HG03196 (cell line): ENCODE data around the gene SCTR.

Source experiments
- ATAC-seq: cut with Tn5 transposase; IDR thresholded peaks from one replicate; pipeline ENCODE4 v1.9.1; 2021; ENCODE audit not compliant: unreplicated experiment

The SCTR gene

GRCh38 chr2:119475857-119476244 is 48.4 kb downstream of the SCTR start:
- ATAC-seq, result no peak

DNA sequence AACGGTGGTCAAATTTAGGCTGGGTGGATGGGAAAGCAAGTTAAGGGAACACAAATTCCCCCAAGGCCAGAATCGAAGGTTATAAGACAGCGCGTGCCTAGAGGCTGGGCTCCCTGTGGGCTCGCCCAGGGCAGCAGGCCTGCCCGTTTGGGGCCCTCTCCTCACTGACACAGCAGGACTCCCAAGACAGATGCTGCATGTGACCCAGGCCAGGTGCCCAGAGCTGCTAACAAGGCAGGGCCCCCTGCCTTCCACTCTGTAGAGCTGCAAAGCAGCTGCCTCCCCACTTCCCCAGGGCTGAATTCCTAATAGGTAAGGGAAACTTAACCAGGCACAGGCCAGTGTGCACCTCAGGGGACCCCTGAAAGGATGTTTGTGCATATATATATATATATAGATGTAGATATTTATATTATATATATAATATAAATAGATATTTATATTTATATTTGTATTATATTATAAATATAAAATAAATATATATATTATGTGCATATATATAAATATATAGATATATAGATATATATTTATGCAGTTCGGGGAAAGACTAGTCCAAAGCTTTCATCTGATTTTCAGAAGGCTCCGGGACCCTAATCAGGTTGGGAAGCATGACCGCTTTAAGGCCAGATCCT is 48.9 kb downstream of the SCTR start:
- no peak for ATAC-seq

GRCh38 chr2:119474371-119475224 is 49.7 kb downstream of the SCTR start:
- ATAC-seq, result no peak

DNA sequence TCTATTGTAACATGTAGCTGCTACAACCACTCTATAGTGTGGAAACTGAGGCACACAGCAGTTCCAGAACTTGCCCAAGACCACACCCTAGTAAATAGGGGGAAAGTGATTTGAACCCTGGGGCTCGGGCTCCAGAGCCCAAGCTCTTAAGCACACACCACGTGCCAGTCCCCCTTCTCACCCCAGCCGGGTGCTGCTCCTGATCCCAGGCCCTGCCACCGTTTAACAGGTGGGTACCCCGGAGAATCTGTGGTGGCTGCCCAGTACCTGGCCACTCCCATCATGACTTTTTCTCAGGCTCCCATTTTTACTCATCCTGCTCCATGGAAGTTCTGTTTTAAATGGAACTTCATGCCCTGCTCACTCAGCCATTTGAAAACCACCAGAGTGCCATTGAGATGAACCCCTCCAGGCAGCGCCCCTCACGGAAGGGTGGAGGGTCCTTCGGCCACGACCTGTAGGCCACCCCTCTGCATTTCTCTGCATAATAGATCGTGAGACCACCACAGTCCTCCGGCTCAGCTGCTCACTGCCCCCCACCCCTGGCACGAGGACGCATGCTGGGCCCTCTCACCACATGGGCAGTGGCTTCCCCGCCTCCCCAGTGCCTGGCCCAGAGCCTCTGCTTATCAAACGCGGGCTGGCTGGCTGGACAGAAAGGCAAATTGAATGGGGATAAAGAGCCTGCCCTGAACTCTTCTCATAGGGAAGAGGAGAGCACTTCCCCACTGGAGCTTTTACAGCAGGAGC is 50.5 kb downstream of the SCTR start:
- ATAC-seq, result no peak

- no peak for ATAC-seq
These were observed 51.5 kb downstream of the SCTR start for GRCh38 chr2:119472749-119473148.

GRCh38 chr2:119469661-119470297 is 54.5 kb downstream of the SCTR start:
- no peak for ATAC-seq

- ATAC-seq, result no peak
These were observed 55.2 kb downstream of the SCTR start for GRCh38 chr2:119469131-119469530.

- ATAC-seq, result no peak
These were observed 55.9 kb downstream of the SCTR start for GRCh38 chr2:119468154-119468955.

DNA sequence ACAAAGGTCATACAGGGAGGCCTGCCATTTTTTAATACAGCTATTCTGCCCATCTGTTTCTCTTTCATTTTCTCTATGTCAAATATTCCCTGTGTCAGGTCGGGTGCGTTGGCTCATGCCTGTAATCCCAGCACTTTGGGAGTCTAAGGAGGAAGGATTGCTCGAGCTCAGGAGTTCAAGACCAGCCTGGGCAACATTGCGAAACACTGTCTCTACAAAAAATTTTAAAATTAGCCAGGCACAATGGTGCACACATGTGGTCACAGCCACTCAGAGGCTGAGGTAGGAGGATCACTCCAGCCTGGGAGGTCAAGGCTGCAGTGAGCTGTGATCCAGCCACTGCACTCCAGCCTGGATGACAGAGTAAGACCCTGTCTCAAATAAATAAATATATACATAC is 57.9 kb downstream of the SCTR start:
- ATAC-seq, result no peak

DNA sequence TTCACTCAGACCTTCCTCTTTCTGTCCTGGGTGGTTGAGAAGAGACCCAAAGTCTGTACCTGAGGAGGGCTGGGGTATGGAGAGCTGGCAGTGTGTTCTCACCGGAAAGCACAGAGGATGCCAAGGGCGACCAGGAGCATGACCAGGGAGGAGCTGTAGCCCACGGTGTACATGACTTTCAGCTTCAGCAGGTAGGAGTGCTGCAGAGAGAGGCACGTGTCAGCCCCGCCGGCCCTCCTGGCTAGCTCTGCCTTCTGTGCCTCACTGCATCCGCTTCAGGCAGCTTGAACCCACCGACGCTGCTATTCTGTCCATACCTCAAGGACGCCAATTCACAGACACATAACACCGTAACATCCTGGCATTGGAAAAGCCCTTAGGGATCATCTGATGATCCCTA is 58.6 kb downstream of the SCTR start:
- no peak for ATAC-seq

GRCh38 chr2:119464981-119465380 is 59.3 kb downstream of the SCTR start:
- no peak for ATAC-seq

- no peak for ATAC-seq
These were observed 60.3 kb downstream of the SCTR start for GRCh38 chr2:119463990-119464389.

GRCh38 chr2:119463136-119463535 is 61.1 kb downstream of the SCTR start:
- ATAC-seq, result no peak

GRCh38 chr2:119462574-119462973 is 61.7 kb downstream of the SCTR start:
- no peak for ATAC-seq

GRCh38 chr2:119461811-119462210 is 62.5 kb downstream of the SCTR start:
- no peak for ATAC-seq

- ATAC-seq, result no peak
These were observed 64.2 kb downstream of the SCTR start for GRCh38 chr2:119460076-119460475.

- no peak for ATAC-seq
These were observed 69.1 kb downstream of the SCTR start for GRCh38 chr2:119455066-119455718.

- ATAC-seq, result no peak
These were observed 70.2 kb downstream of the SCTR start for GRCh38 chr2:119453972-119454593.

GRCh38 chr2:119451336-119452050 is 72.8 kb downstream of the SCTR start:
- ATAC-seq, result no peak
